Lung microvascular endothelial cell (primary cell): ENCODE results near the gene NFATC2IP. TPM values are rescaled to one million over a fixed set of nuclear protein-coding genes. Genes with fewer than 3 reads are reported as not detected.
A peak's percentile ranks its signal among the peaks of the same experiment; 100 is the strongest.
"Not testable (repeated sequence)": the region's sequence is repeated elsewhere in the genome, so short reads cannot be mapped to it uniquely, and the experiment has no call there.

Experiments
- DNase-seq, 2 donors: peaks; one replicate each; pipeline versions ENCODE4 v3.0.0 to v3.0.0-alpha.2; 2010; ENCODE audit warnings: low read depth in 2 of 2
- total RNA-seq: library from RNA; depleted of rRNA; stranded (reverse); fragments of >200 nt; gene quantifications from 2 replicates; pipeline ENCODE4 v1.2.1, GENCODE V29; 2014

NFATC2IP gene
- total RNA-seq, 1 donor from 2014 or later, result 21.0 TPM

GRCh38 chr16:28925386-28926228 is 25.1 kb upstream of the NFATC2IP start:
- peak; percentile 59 to 80 for DNase-seq

GRCh38 chr16:28926284-28926683 is 24.5 kb upstream of the NFATC2IP start:
- not testable (repeated sequence) for DNase-seq

GRCh38 chr16:28927815-28928214 is 22.9 kb upstream of the NFATC2IP start:
- no peak for DNase-seq

GRCh38 chr16:28930203-28930602 is 20.5 kb upstream of the NFATC2IP start:
- no peak for DNase-seq

GRCh38 chr16:28930652-28931051 is 20.1 kb upstream of the NFATC2IP start:
- DNase-seq, result no peak

- DNase-seq, result no peak
Measured at GRCh38 chr16:28931801-28932225, 18.9 kb upstream of the NFATC2IP start, which contains the start of gene CD19. TSS of gene CD19 (plus strand) at chr16:28931971. CDS start at chr16:28932001, 30 bp downstream.

GRCh38 chr16:28932339-28933141 is 18.2 kb upstream of the NFATC2IP start:
- DNase-seq, result no peak

- DNase-seq, result no peak
Measured at GRCh38 chr16:28933171-28933570, 17.6 kb upstream of the NFATC2IP start.

GRCh38 chr16:28935346-28935745 is 15.4 kb upstream of the NFATC2IP start:
- DNase-seq, result no peak

GRCh38 chr16:28935924-28936783 is 14.6 kb upstream of the NFATC2IP start:
- DNase-seq, result peak; percentile 82 to 88

- no peak for DNase-seq
Measured at GRCh38 chr16:28936784-28937155, 14.0 kb upstream of the NFATC2IP start.

GRCh38 chr16:28937222-28937876 is 13.4 kb upstream of the NFATC2IP start:
- DNase-seq, result no peak

- DNase-seq, result no peak
Measured at GRCh38 chr16:28938721-28939120, 12.0 kb upstream of the NFATC2IP start.

- not testable (repeated sequence) for DNase-seq
Measured at GRCh38 chr16:28939825-28940224, 10.9 kb upstream of the NFATC2IP start.

- DNase-seq, result no peak
Measured at GRCh38 chr16:28943281-28943680, 7.5 kb upstream of the NFATC2IP start.

- DNase-seq, result no peak
Measured at GRCh38 chr16:28946681-28947080, 4.1 kb upstream of the NFATC2IP start.

GRCh38 chr16:28951410-28951943 is 740 bp downstream of the NFATC2IP start:
- DNase-seq, result no peak

GRCh38 chr16:28958216-28958615 is 7.5 kb downstream of the NFATC2IP start:
- DNase-seq, result no peak

- no peak for DNase-seq
Measured at GRCh38 chr16:28958836-28959235, 8.1 kb downstream of the NFATC2IP start.

GRCh38 chr16:28964072-28964471 is 13.3 kb downstream of the NFATC2IP start:
- no peak for DNase-seq

GRCh38 chr16:28964496-28964895 is 13.8 kb downstream of the NFATC2IP start:
- DNase-seq, result no peak
